ENCODE results near the gene SMPD1. TPM values are rescaled to one million over a fixed set of nuclear protein-coding genes. Genes with fewer than 3 reads are reported as not detected.
A peak's percentile ranks its signal among the peaks of the same experiment; 100 is the strongest.

SMPD1 gene
- polyA plus RNA-seq, 3 donors = 4.2 to 22.6 (median 4.9) TPM

DNA sequence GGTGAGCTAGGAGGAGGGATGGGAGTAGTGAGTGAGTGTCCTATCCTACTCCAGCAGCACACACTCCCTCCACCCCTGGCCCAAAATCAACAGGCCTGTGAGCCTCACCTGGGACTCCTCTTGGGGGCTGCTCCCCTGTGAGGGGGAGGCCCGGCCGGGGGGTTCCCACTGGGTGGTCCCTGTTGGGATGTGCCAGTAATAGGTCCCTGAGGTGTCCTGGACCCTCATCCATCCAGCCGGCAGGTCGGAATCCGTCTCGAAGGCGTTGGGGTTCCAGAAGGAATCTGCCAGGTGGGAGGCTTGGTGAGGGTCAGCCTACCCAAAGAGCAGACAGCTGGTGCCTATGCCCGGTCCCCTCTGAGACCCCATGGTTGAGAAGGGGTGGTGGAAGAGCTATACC, 13.3 kb downstream of the SMPD1 start:
- WGBS (ENCODE audit: insufficient coverage) = 67% methylated on average over 1 of the region's 8 CpGs
- Mint-ChIP-seq H3K36me3 (no peaks in the 10 kb centered on the region), H3K9me3 (no peaks in the 10 kb centered on the region), H3K4me3 (no peak overlapping the region), H3K27ac (no peak overlapping the region), H3K27me3 (ENCODE audit: low read depth in 3 of 3) (peaks cover 0 to 7% (median 3%) of the 10 kb centered on the region in 3 donors), H3K4me1 (peaks cover 11% of the 10 kb centered on the region)
- Histone ChIP-seq H3K36me3 (replicated peaks in 1 of 2; ENCODE audit: control insufficient read depth in 1 of 2, insufficient read depth in 2 of 2, low read length in 2 of 2) (no peaks in the 10 kb centered on the region), H4K20me1 (ENCODE audit: insufficient read depth, low read length) (no peaks in the 10 kb centered on the region), H3K27me3 (ENCODE audit: control insufficient read depth in 2 of 2, insufficient read depth in 2 of 2, low read length in 2 of 2) (no peaks in the 10 kb centered on the region), H3K27ac (ENCODE audit: low read depth in 1 of 2, low read length in 2 of 2) (no peak overlapping the region), H3K4me3 (replicated peaks in 1 of 3; ENCODE audit: low read depth in 2 of 3, low read length in 3 of 3) (no peak overlapping the region), H2AFZ (ENCODE audit: insufficient read depth, low read depth, low read length, poor library complexity, severe bottlenecking) (no peak overlapping the region), H3K9ac (ENCODE audit: insufficient read depth, low read length, poor library complexity, severe bottlenecking) (no peak overlapping the region), H3K9me3 (replicated peaks in 1 of 2; ENCODE audit: control insufficient read depth in 1 of 2, insufficient read depth in 1 of 2, low read length in 2 of 2) (no peaks in the 10 kb centered on the region), H3K79me2 (ENCODE audit: insufficient read depth, low read length) (no peaks in the 10 kb centered on the region), H3K4me1 (ENCODE audit: control insufficient read depth in 1 of 2, insufficient read depth in 2 of 2, low read length in 2 of 2) (peaks cover 6 to 9% of the 10 kb centered on the region in 2 donors), H3K4me2 (replicated peaks; ENCODE audit: extremely low read depth, low read length, poor library complexity, severe bottlenecking) (no peak overlapping the region)
- no peak for DNase-seq
- intact Hi-C loops (cut with micrococcal nuclease) = no loop called here
- TF ChIP-seq, protein P1, sequence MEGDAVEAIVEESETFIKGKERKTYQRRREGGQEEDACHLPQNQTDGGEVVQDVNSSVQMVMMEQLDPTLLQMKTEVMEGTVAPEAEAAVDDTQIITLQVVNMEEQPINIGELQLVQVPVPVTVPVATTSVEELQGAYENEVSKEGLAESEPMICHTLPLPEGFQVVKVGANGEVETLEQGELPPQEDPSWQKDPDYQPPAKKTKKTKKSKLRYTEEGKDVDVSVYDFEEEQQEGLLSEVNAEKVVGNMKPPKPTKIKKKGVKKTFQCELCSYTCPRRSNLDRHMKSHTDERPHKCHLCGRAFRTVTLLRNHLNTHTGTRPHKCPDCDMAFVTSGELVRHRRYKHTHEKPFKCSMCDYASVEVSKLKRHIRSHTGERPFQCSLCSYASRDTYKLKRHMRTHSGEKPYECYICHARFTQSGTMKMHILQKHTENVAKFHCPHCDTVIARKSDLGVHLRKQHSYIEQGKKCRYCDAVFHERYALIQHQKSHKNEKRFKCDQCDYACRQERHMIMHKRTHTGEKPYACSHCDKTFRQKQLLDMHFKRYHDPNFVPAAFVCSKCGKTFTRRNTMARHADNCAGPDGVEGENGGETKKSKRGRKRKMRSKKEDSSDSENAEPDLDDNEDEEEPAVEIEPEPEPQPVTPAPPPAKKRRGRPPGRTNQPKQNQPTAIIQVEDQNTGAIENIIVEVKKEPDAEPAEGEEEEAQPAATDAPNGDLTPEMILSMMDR (IDR thresholded peaks at IDR 0.05) = no peak

DNA sequence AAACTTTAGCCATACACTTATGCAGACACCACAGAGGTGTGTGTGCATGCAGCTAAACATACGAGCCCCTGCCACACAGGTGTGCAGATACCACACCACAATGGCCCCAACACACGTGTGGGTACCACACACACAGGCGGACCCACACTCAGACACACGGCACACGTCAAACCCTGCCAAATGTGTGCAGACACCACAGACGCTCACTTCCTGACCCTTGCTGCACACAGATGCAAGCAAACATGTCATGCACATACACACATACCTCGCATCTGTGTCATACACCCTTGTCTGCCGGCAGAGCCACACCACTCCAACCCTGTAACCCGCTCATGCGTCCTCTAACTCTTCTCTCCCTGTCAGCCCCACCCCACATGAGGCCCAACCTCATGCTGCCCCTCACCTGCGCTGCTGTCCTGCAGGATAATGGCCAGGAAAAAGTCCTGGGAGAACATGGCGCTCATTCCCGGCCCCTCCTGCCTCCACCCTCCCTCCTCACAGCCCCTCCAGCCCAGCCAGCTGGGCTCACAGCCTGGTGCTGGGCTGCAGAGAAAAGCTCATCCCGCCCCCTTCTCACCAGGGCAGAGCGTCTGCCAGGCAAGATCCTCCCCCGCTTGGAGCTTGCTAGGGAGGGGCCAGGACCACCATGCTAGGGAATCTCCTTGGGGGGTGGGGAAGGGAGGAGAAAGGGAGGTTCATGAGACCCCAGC, 14.2 kb downstream of the SMPD1 start:
- no peaks in the 10 kb centered on the region for H3K79me2 ChIP-seq (ENCODE audit: insufficient read depth, low read length)
- TF ChIP-seq, protein P1 (IDR thresholded peaks at IDR 0.05) = no peak
- Mint-ChIP-seq H3K4me3 (no peak overlapping the region), H3K27ac (peak overlapping the region in 1 of 7 donors; percentile 60), H3K9me3 (no peaks in the 10 kb centered on the region), H3K27me3 (ENCODE audit: low read depth in 3 of 3) (peaks cover 0 to 7% (median 0%) of the 10 kb centered on the region in 3 donors), H3K4me1 (peaks cover 11% of the 10 kb centered on the region), H3K36me3 (no peaks in the 10 kb centered on the region)
- peaks cover 6 to 9% of the 10 kb centered on the region in 2 donors for H3K4me1 ChIP-seq (ENCODE audit: control insufficient read depth in 1 of 2, insufficient read depth in 2 of 2, low read length in 2 of 2)
- H3K36me3 ChIP-seq (replicated peaks in 1 of 2; ENCODE audit: control insufficient read depth in 1 of 2, insufficient read depth in 2 of 2, low read length in 2 of 2) = no peaks in the 10 kb centered on the region
- intact Hi-C loops (cut with micrococcal nuclease) = no loop called here
- H3K9ac ChIP-seq (ENCODE audit: insufficient read depth, low read length, poor library complexity, severe bottlenecking) = no peak overlapping the region
- H3K9me3 ChIP-seq (replicated peaks in 1 of 2; ENCODE audit: control insufficient read depth in 1 of 2, insufficient read depth in 1 of 2, low read length in 2 of 2) = no peaks in the 10 kb centered on the region
- DNase-seq = no peak
- no peaks in the 10 kb centered on the region for H3K27me3 ChIP-seq (ENCODE audit: control insufficient read depth in 2 of 2, insufficient read depth in 2 of 2, low read length in 2 of 2)
- no peak overlapping the region for H2AFZ ChIP-seq (ENCODE audit: insufficient read depth, low read depth, low read length, poor library complexity, severe bottlenecking)
- H3K27ac ChIP-seq (ENCODE audit: low read depth in 1 of 2, low read length in 2 of 2) = no peak overlapping the region
- WGBS (ENCODE audit: insufficient coverage) = 94% methylated on average over 13 of the region's 16 CpGs
- H4K20me1 ChIP-seq (ENCODE audit: insufficient read depth, low read length) = no peaks in the 10 kb centered on the region
- H3K4me2 ChIP-seq (replicated peaks; ENCODE audit: extremely low read depth, low read length, poor library complexity, severe bottlenecking) = no peak overlapping the region
- no peak overlapping the region for H3K4me3 ChIP-seq (replicated peaks in 1 of 3; ENCODE audit: low read depth in 2 of 3, low read length in 3 of 3)

Data from CD14-positive monocyte (primary cell).